Neural crest cell (in vitro differentiated cells): ENCODE results near the gene PAX2. TPM values are rescaled to one million over a fixed set of nuclear protein-coding genes. Genes with fewer than 3 reads are reported as not detected.
A peak's percentile ranks its signal among the peaks of the same experiment; 100 is the strongest.

Experiments used
- DNase-seq: peaks from one replicate; pipeline ENCODE4 v3.0.0; 2021; ENCODE audit warnings: low read depth, mixed read lengths, low spot score
- H3K27ac Mint-ChIP-seq: one replicate; pipeline ENCODE4 v1.8.0; 2021; ENCODE audit warnings: mild to moderate bottlenecking, mixed read lengths; ENCODE audit not compliant: unreplicated experiment
- H3K27me3 Mint-ChIP-seq: 2 replicates; pipeline ENCODE4 v1.8.0; 2021; ENCODE audit warnings: low read depth, mild to moderate bottlenecking, mixed read lengths
- H3K36me3 Mint-ChIP-seq: 2 replicates; pipeline ENCODE4 v1.8.0; 2021; ENCODE audit warnings: low read depth, mild to moderate bottlenecking, mixed read lengths
- H3K4me1 Mint-ChIP-seq: 2 replicates; pipeline ENCODE4 v1.8.0; 2021; ENCODE audit warnings: mixed read lengths
- H3K4me3 Mint-ChIP-seq: one replicate; pipeline ENCODE4 v1.8.0; 2021; ENCODE audit warnings: mild to moderate bottlenecking, mixed read lengths
- H3K9me3 Mint-ChIP-seq: 2 replicates; pipeline ENCODE4 v1.8.0; 2021; ENCODE audit warnings: mixed read lengths
- CTCF ChIP-seq: fragments of 200-600 bp; sonication (generic); conservative IDR thresholded peaks from 2 replicates; pipeline ENCODE4 v1.5.0; 2021; ENCODE audit warnings: antibody characterized with exemption, mild to moderate bottlenecking
- total RNA-seq: library from RNA; stranded (reverse); gene quantifications from 2 replicates; pipeline ENCODE4 v1.2.1, GENCODE V29; 2021

PAX2 gene
- total RNA-seq, 1 donor from 2014 or later, result 1.5 TPM

- TF ChIP-seq CTCF, result no peak
- Mint-ChIP-seq H3K9me3 (no peaks in the 10 kb centered on the region), H3K27ac (no peak overlapping the region), H3K4me1 (peaks cover 25% of the 10 kb centered on the region), H3K27me3 (peaks cover 40% of the 10 kb centered on the region), H3K4me3 (no peak overlapping the region), H3K36me3 (no peaks in the 10 kb centered on the region)
- no peak for DNase-seq
These were observed 122.0 kb downstream of the PAX2 start for GRCh38 chr10:100867261-100867963.

GRCh38 chr10:100868382-100868781 lies 123.0 kb downstream of the PAX2 start:
- Mint-ChIP-seq H3K27ac (no peak overlapping the region), H3K9me3 (no peaks in the 10 kb centered on the region), H3K4me3 (no peak overlapping the region), H3K27me3 (peaks cover 34% of the 10 kb centered on the region), H3K36me3 (no peaks in the 10 kb centered on the region), H3K4me1 (peaks cover 25% of the 10 kb centered on the region)
- no peak for TF ChIP-seq CTCF
- DNase-seq, result no peak

GRCh38 chr10:100869399-100869798 lies 124.0 kb downstream of the PAX2 start:
- no peaks in the 10 kb centered on the region for H3K9me3 Mint-ChIP-seq
- peaks cover 30% of the 10 kb centered on the region for H3K4me1 Mint-ChIP-seq
- H3K27me3 Mint-ChIP-seq, result peaks cover 28% of the 10 kb centered on the region
- DNase-seq, result no peak
- H3K4me3 Mint-ChIP-seq, result no peak overlapping the region
- no peak overlapping the region for H3K27ac Mint-ChIP-seq
- H3K36me3 Mint-ChIP-seq, result no peaks in the 10 kb centered on the region
- no peak for TF ChIP-seq CTCF

- no peaks in the 10 kb centered on the region for H3K9me3 Mint-ChIP-seq
- H3K27ac Mint-ChIP-seq, result no peak overlapping the region
These were observed 126.8 kb downstream of the PAX2 start for GRCh38 chr10:100872034-100872791.

More at GRCh38 chr10:100872034-100872791, 126.8 kb downstream of the PAX2 start:
- TF ChIP-seq CTCF, result peak; percentile 77
- DNase-seq, result peak; percentile 72
- no peaks in the 10 kb centered on the region for H3K36me3 Mint-ChIP-seq
- H3K4me3 Mint-ChIP-seq, result no peak overlapping the region
- H3K4me1 Mint-ChIP-seq, result peaks cover 27% of the 10 kb centered on the region
- peaks cover 10% of the 10 kb centered on the region for H3K27me3 Mint-ChIP-seq
